Measurements from ENCODE around the gene ADIPOR1.
"Not testable (repeated sequence)": the region's sequence is repeated elsewhere in the genome, so short reads cannot be mapped to it uniquely, and the experiment has no call there.

The ADIPOR1 gene

GRCh38 chr1:202935844-202936243, 22.3 kb downstream of the ADIPOR1 start:
- DNase-seq, result no peak

DNA sequence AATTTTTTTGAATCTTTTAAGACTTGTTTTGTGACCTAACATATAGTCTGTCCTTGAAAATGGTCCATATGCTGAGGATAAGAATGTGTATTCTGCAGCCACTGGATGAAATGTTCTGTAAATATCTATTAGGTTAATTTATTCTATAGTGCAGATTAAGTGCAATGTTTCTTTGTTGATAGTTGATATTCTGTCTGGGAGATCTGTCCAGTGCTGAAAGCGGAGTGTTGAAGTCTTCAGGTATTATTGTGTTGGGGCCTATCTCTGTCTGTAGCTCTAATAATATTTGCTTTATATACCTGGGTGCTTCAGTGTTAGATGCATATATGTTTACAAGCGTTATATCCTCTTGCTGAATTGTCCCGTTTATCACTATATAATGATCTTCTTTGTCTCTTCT, 23.4 kb downstream of the ADIPOR1 start:
- DNase-seq, result no peak

DNA sequence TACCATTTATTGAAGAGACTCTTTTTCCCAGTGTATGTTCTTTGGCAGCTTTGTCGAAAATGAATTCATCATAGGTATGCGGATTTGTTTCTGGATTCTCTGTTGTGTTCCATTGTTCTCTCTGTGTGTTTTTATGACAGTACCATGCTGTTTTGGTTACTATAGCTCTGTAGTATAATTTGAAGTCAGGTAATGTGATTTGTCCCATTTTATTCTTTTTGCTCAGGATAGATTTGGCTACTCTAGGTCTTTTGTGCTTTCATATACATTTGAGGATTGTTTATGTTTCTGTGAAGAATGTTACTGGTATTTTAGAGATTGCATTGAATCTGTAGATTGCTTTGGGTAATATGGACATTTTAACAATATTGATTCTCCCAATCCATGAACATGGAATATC, 25.6 kb downstream of the ADIPOR1 start:
- no peak for DNase-seq

- peak; percentile 97 for DNase-seq
Observed at GRCh38 chr1:202926581-202927491, 31.3 kb downstream of the ADIPOR1 start, which contains the start of gene KLHL12. Gene KLHL12, minus strand, starts transcription at chr1:202927234. Its CDS starts 2,072 bp downstream, at chr1:202925162.

- no peak for DNase-seq
Observed at GRCh38 chr1:202923533-202923932, 34.6 kb downstream of the ADIPOR1 start.

- DNase-seq, result no peak
Observed at GRCh38 chr1:202919615-202920014, 38.5 kb downstream of the ADIPOR1 start.

GRCh38 chr1:202915146-202915545, 43.0 kb downstream of the ADIPOR1 start:
- no peak for DNase-seq

- DNase-seq, result not testable (repeated sequence)
Observed at GRCh38 chr1:202912476-202912875, 45.6 kb downstream of the ADIPOR1 start.

DNA sequence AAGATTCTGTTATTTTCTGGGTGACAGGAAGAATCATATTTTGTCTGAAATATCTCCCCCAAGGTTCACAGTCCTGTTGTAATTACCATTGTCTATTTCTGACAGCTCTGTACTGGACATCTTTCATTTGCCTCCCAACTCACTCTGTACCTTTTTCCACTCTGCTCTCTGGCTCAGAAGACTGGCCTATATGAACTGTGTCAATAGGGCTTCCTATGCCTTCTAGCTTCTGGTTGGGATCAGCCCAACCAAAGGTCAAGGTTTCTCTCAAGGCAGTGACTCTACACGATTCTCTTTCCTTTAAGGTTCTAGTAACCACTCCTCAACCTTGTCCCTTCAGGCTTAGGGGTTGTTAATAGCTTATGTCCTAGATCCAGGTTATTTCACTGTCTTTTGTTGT, 48.6 kb downstream of the ADIPOR1 start:
- no peak for DNase-seq

DNA sequence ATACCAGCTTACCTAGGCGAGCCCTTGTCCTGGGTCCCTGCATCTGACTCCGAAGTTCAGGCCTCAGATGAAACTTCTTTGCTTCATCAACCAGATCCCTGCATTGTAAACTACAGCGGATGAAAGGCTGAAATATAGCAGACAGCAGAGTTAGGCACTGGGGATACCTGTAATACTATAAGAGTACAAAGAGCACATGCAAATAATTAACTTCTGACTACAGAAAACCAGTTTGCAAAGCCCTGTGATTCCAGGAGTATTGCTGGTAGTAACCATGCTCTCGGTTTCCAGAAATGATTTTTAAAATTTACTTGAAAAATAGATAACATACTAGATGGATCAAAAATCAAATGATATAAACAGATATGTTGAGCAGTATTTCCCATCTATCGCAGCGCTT, 49.1 kb downstream of the ADIPOR1 start:
- no peak for DNase-seq

DNA sequence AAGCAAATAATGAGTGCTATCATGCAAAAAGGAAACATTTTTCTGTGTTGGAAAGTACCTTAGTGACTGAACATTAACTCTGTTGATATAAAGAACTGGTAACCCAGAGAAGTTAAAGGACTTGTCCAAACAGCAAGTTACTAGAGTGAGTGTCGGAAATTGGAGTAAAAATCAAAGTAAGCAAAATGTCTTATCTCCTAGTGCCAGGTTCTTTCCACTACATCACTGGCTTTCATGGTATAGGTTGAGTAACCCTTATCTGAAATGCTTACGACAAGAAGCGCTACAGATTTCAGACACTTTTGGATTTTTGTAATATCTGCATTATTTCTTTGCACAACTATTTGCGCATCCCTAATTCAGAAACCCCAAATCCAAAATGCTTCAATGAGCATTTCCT, 52.8 kb downstream of the ADIPOR1 start:
- no peak for DNase-seq

DNA sequence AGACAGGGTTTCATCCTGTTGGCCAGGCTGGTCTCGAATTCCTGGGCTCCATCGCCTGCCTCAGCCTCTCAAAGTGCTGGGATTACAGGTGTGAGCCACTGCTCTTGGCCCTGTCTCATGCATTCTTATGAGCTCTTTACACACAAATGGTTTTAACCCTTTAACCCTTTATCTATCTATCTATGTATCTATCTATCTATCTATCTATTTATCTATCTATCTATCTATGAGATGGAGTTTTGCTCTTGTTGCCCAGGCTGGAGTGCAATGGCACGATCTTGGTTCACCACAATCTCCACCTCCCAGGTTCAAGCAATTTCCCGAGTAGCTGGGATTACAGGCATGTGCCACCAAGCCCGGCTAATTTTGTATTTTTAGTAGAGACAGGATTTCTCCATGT, 54.3 kb downstream of the ADIPOR1 start:
- DNase-seq, result not testable (repeated sequence)

DNA sequence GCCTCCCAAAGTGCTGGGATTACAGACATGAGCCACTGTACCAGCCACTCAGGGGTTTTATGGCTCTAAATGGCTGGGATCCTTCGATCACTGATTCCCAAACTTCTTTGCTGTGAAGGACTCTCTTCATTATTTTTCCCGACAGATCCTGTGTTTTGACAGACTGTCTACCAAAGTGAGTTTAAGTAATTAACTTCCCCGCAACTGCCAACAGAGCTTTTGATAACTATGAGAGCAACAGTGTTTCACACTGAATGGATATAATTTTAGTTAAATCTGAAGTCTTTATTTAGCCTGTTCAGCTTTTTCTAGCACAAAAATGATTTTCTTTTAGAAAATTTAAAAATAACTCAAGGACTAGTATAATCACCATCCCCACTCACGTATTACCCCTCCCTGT, 56.6 kb downstream of the ADIPOR1 start:
- DNase-seq, result no peak

GRCh38 chr1:202892501-202892900, 65.6 kb downstream of the ADIPOR1 start:
- no peak for DNase-seq
